Colonic mucosa (tissue), 4 donors: Measurements from ENCODE around the gene CAMK4. TPM values are rescaled to one million over a fixed set of nuclear protein-coding genes. Genes with fewer than 3 reads are reported as not detected.

Experiments used
- DNase-seq: peaks from one replicate; pipeline ENCODE4 v3.0.0-alpha.2; 2020
- H3K27ac ChIP-seq: fragments of 200-600 bp; one replicate; pipeline ENCODE4 v1.8.0; 2021
- H3K27me3 ChIP-seq: fragments of 200-600 bp; one replicate; pipeline ENCODE4 v1.8.0; 2021
- H3K36me3 ChIP-seq: fragments of 200-600 bp; one replicate; pipeline ENCODE4 v1.8.0; 2021
- H3K4me1 ChIP-seq: fragments of 200-600 bp; one replicate; pipeline ENCODE4 v1.8.0; 2021; ENCODE audit warnings: mild to moderate bottlenecking
- H3K4me3 ChIP-seq: fragments of 200-600 bp; one replicate; pipeline ENCODE4 v1.8.0; 2021
- H3K9ac ChIP-seq, 2 donors: one replicate each; pipeline ENCODE4 v1.7.0; 2013; ENCODE audit warnings: control low read depth in 2 of 2, low read depth in 2 of 2, low read length in 2 of 2
- H3K9me3 ChIP-seq: fragments of 200-600 bp; one replicate; pipeline ENCODE4 v1.8.0; 2021
- CTCF ChIP-seq: fragments of 200-600 bp; IDR thresholded peaks from one replicate; pipeline ENCODE4 v1.8.0; 2022; ENCODE audit warnings: antibody characterized with exemption, mild to moderate bottlenecking
- intact Hi-C: fragments of 100-400 bp; cut with DNase I; formaldehyde crosslinking; loops from one replicate; pipeline ENCODE4 v1.14.1; 2022
- total RNA-seq, 2 donors: library from RNA; stranded (reverse); fragmentation: NEBNext Ultra II Directional in 1 of 2; extraction: Animal tissue kit (Norgen Biotek cat#: 25700) in 1 of 2; gene quantifications; one replicate each; pipeline ENCODE4 v1.2.1, GENCODE V29; 2021
- donor health status: healthy.
- donor health status: DM: no; HTN: no; CAD: no.
- donor health status: DM: no; HTN: no; CAD: no.

The CAMK4 gene
- total RNA-seq, 2 donors from 2014 or later: 2.4 to 2.9 TPM

DNA sequence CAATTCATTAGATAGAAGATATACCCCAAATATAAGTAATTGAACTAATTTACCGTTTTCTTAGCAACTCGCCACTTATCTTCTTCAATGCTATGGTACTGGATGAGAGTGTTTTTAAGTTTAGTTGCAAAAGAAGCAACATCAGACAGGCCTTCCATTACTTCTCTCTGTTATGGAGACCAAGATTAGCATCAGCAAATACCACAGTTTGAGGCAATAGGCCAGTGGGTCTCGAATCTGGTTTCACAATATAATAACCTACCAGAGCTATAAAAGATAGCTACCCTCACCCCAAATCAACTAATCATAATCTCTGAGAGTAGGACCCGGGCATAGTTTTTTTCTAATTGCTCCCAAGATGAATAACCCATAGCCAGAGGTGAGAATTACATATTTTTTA is 283.1 kb downstream of the CAMK4 start:
- intact Hi-C loops: no loop called here
- TF ChIP-seq CTCF: no peak

GRCh38 chr5:111509119-111509518 is 284.9 kb downstream of the CAMK4 start:
- H3K4me3 ChIP-seq: no peak overlapping the region

More for the DNA sequence above, 283.1 kb downstream of the CAMK4 start:
- no peak for DNase-seq
- H3K9ac ChIP-seq: no peak overlapping the region
- no peaks in the 10 kb centered on the region for H3K36me3 ChIP-seq
- H3K9me3 ChIP-seq: no peaks in the 10 kb centered on the region
- no peaks in the 10 kb centered on the region for H3K27me3 ChIP-seq
- H3K4me1 ChIP-seq: no peaks in the 10 kb centered on the region
- no peak overlapping the region for H3K27ac ChIP-seq
- H3K4me3 ChIP-seq: no peak overlapping the region

GRCh38 chr5:111511174-111511830 is 287.1 kb downstream of the CAMK4 start:
- Histone ChIP-seq H3K4me3 (peak overlapping the region; percentile 78), H3K4me1 (no peaks in the 10 kb centered on the region), H3K9me3 (no peaks in the 10 kb centered on the region), H3K36me3 (no peaks in the 10 kb centered on the region), H3K27me3 (no peaks in the 10 kb centered on the region), H3K27ac (peak overlapping the region; percentile 96), H3K9ac (peak overlapping the region; percentile 84 to 91)
- TF ChIP-seq CTCF: no peak
- intact Hi-C loops: no loop called here
- peak; percentile 21 for DNase-seq

More at GRCh38 chr5:111509119-111509518, 284.9 kb downstream of the CAMK4 start:
- Histone ChIP-seq H3K4me1 (no peaks in the 10 kb centered on the region), H3K27me3 (no peaks in the 10 kb centered on the region), H3K9me3 (no peaks in the 10 kb centered on the region), H3K27ac (peak overlapping the region; percentile 9), H3K36me3 (no peaks in the 10 kb centered on the region), H3K9ac (no peak overlapping the region)
- DNase-seq: no peak
- TF ChIP-seq CTCF: no peak
- intact Hi-C loops: no loop called here

- TF ChIP-seq CTCF: no peak
- Histone ChIP-seq H3K36me3 (no peaks in the 10 kb centered on the region), H3K27me3 (no peaks in the 10 kb centered on the region), H3K4me3 (peak overlapping the region; percentile 78), H3K27ac (peak overlapping the region; percentile 96), H3K9me3 (no peaks in the 10 kb centered on the region), H3K4me1 (no peaks in the 10 kb centered on the region), H3K9ac (peak overlapping the region; percentile 84 to 91)
- DNase-seq: no peak
- intact Hi-C loops: no loop called here
Observed at GRCh38 chr5:111511831-111512374, 287.7 kb downstream of the CAMK4 start.

- peak; percentile 96 for DNase-seq
- intact Hi-C loops: no loop called here
- Histone ChIP-seq H3K27ac (peak within 1 kb of the TSS; percentile 96), H3K27me3 (no peaks in the 10 kb centered on the region), H3K4me1 (no peaks in the 10 kb centered on the region), H3K9ac (peak within 1 kb of the TSS; percentile 84 to 91), H3K9me3 (no peaks in the 10 kb centered on the region), H3K4me3 (peak within 1 kb of the TSS; percentile 78), H3K36me3 (no peaks in the 10 kb centered on the region)
- no peak for TF ChIP-seq CTCF
Observed at GRCh38 chr5:111512375-111513130, 288.4 kb downstream of the CAMK4 start, which contains the start of gene STARD4. STARD4 (minus strand) TSS chr5:111512535; CDS start chr5:111507433, 5,102 bp downstream.
